Endothelial cell of umbilical vein (primary cell): ENCODE measurements around the gene EXOC5. TPM values are rescaled to one million over a fixed set of nuclear protein-coding genes. Genes with fewer than 3 reads are reported as not detected.

Experiments
- BruUV-seq: library from RNA; stranded (reverse); fragments of 400-500 nt; replicated peaks from 2 replicates; lab custom pipeline; 2021; lab: Mats Ljungman, UMichigan
- CTCF ChIA-PET: fragments of 300-600, 350-600 bp; sonication (Branson Sonifier 250); formaldehyde crosslinking; loops from one replicate; lab custom pipeline; 2021; ENCODE audit warnings: antibody characterized with exemption, inconsistent platforms; lab: Charles Lee
- POLR2A ChIA-PET: fragments of 300-600, 350-600 bp; sonication (Branson Sonifier 250); formaldehyde crosslinking; loops from one replicate; lab custom pipeline; 2021; ENCODE audit warnings: antibody characterized with exemption, inconsistent platforms; lab: Charles Lee
- DNase-seq: peaks from one replicate; pipeline ENCODE4 v3.0.0-alpha.2; 2011; ENCODE audit warnings: low read depth, low spot score
- FAIRE-seq: peaks from 2 replicates; lab custom pipeline; 2011; peaks lifted over from hg19 to GRCh38; lab: Jason Lieb, UNC
- H2AFZ ChIP-seq: 2 replicates; pipeline ENCODE4 v1.6.0; 2012; ENCODE audit warnings: low read depth, low read length, control low read depth, inconsistent platforms
- H3K27ac ChIP-seq: 2 replicates; pipeline ENCODE4 v1.5.1; 2011; ENCODE audit warnings: low read depth, mild to moderate bottlenecking, control low read depth, low read length, moderate library complexity; ENCODE audit not compliant: insufficient read depth
- H3K27me3 ChIP-seq, 2 experiments: 2 replicates each; pipeline versions ENCODE4 v1.6.0 to v1.6.1; 2011; ENCODE audit warnings: low read length in 2 of 2, mixed read lengths in 1 of 2; ENCODE audit not compliant: control insufficient read depth in 2 of 2, insufficient read depth in 2 of 2
- H3K36me3 ChIP-seq, 2 experiments: 2 replicates in 1 of 2; 3 replicates in 1 of 2; pipeline ENCODE4 v1.5.1; 2011; ENCODE audit warnings: low read length in 2 of 2, mild to moderate bottlenecking in 1 of 2, moderate library complexity in 1 of 2; ENCODE audit not compliant: control insufficient read depth in 2 of 2, insufficient read depth in 2 of 2; ENCODE audit errors: extremely low read depth in 1 of 2
- H3K4me1 ChIP-seq: 3 replicates; pipeline ENCODE4 v1.5.1; 2011; ENCODE audit warnings: mild to moderate bottlenecking, low read length; ENCODE audit not compliant: control insufficient read depth, insufficient read depth; ENCODE audit errors: extremely low read depth
- H3K4me2 ChIP-seq: 2 replicates; pipeline ENCODE4 v1.6.1; 2011; ENCODE audit warnings: low read length, control low read depth, mixed read lengths; ENCODE audit not compliant: insufficient read depth
- H3K4me3 ChIP-seq, 3 experiments: fragments of 200-600 bp in 1 of 3; sonication (generic), shearing (Covaris generic) in 1 of 3; replicated peaks in 1 of 3; 2 replicates each; pipeline ENCODE4 v1.5.1; 2011 to 2016; ENCODE audit warnings: control low read depth in 3 of 3, low read length in 3 of 3, mild to moderate bottlenecking in 2 of 3, inconsistent platforms in 1 of 3, low read depth in 1 of 3, moderate library complexity in 1 of 3; ENCODE audit not compliant: insufficient read depth in 1 of 3
- H3K79me2 ChIP-seq: 2 replicates; pipeline ENCODE4 v1.6.0; 2012; ENCODE audit warnings: low read length, inconsistent platforms; ENCODE audit not compliant: control insufficient read depth, insufficient read depth
- H3K9ac ChIP-seq: replicated peaks from 2 replicates; pipeline ENCODE3; 2011; ENCODE audit warnings: low read length, control low read depth; ENCODE audit not compliant: insufficient read depth; ENCODE audit errors: extremely low read depth
- H3K9me1 ChIP-seq: replicated peaks from 3 replicates; pipeline ENCODE4 v1.6.0; 2011; ENCODE audit warnings: mild to moderate bottlenecking, low read length; ENCODE audit not compliant: control insufficient read depth, insufficient read depth; ENCODE audit errors: extremely low read depth
- H3K9me3 ChIP-seq: replicated peaks from 2 replicates; pipeline ENCODE4 v1.5.1; 2012; ENCODE audit warnings: low read length, inconsistent platforms; ENCODE audit not compliant: control insufficient read depth, insufficient read depth
- H4K20me1 ChIP-seq: replicated peaks from 2 replicates; pipeline ENCODE3; 2011; ENCODE audit warnings: mild to moderate bottlenecking, low read length; ENCODE audit not compliant: control insufficient read depth, insufficient read depth; ENCODE audit errors: extremely low read depth
- CTCF ChIP-seq, 2 donors: IDR thresholded peaks; 1 replicate in 1 of 2; 2 replicates in 1 of 2; pipeline ENCODE4 v1.5.1; 2011; ENCODE audit warnings: low read length in 2 of 2, mild to moderate bottlenecking in 2 of 2, moderate library complexity in 2 of 2, control low read depth in 1 of 2, inconsistent platforms in 1 of 2, low read depth in 1 of 2; ENCODE audit not compliant: insufficient read depth in 1 of 2; ENCODE audit errors: extremely low read depth in 1 of 2
- EZH2 ChIP-seq: IDR thresholded peaks from 2 replicates; pipeline ENCODE4 v1.6.1; 2012; ENCODE audit warnings: borderline replicate concordance, low read depth, mild to moderate bottlenecking, moderate library complexity, low read length, inconsistent platforms; ENCODE audit not compliant: severe bottlenecking
- FOS ChIP-seq: IDR thresholded peaks from 2 replicates; pipeline ENCODE4 v1.6.1; 2011; ENCODE audit warnings: mild to moderate bottlenecking, low read length, moderate library complexity, borderline replicate concordance; ENCODE audit not compliant: insufficient read depth
- GATA2 ChIP-seq: IDR thresholded peaks from 2 replicates; pipeline ENCODE4 v1.7.0; 2011; ENCODE audit warnings: low read depth, mild to moderate bottlenecking, moderate library complexity, mixed read lengths, low read length; ENCODE audit not compliant: insufficient read length, insufficient read depth
- JUN ChIP-seq: IDR thresholded peaks from 2 replicates; pipeline ENCODE4 v1.6.1; 2011; ENCODE audit warnings: borderline replicate concordance, low read depth; ENCODE audit not compliant: insufficient read length, insufficient read depth
- MAX ChIP-seq: IDR thresholded peaks from 2 replicates; pipeline ENCODE4 v1.6.1; 2011; ENCODE audit not compliant: insufficient read depth, insufficient read length
- MYC ChIP-seq: IDR thresholded peaks from one replicate; pipeline ENCODE4 v1.6.1; 2011; ENCODE audit warnings: mild to moderate bottlenecking, low read depth, low read length
- POLR2A ChIP-seq: IDR thresholded peaks from 2 replicates; pipeline ENCODE4 v1.6.1; 2012; ENCODE audit warnings: low read depth, mild to moderate bottlenecking, control low read depth, low read length
- POLR2AphosphoS5 ChIP-seq: IDR thresholded peaks from 2 replicates; pipeline ENCODE4 v1.6.1; 2012; ENCODE audit warnings: low read depth, mild to moderate bottlenecking, control low read depth, low read length, moderate library complexity; ENCODE audit not compliant: insufficient read depth
- dilution Hi-C: fragments of 300-500 bp; cut with MboI; formaldehyde crosslinking; loops from one replicate; pipeline ENCODE4 v1.15.0; 2019; ENCODE audit warnings: low sequenced_read_pairs; ENCODE audit not compliant: extremely low pct_ligation_motif_present
- intact Hi-C: fragments of 100-400 bp; cut with micrococcal nuclease; formaldehyde crosslinking; loops from one replicate; pipeline ENCODE4 v1.10.0; 2022
- polyA plus RNA-seq, 4 experiments: library from polyadenylated mRNA; depleted of rRNA in 3 of 4; stranded (reverse) in 3 of 4; unstranded in 1 of 4; fragments of >200 nt; gene quantifications; 2 replicates each; pipeline versions ENCODE4 v1.2.1 to v1.2.3, GENCODE V29; 2011 to 2012; ENCODE audit warnings: missing spikeins in 1 of 4
- total RNA-seq: library from RNA; stranded (reverse); gene quantifications from 2 replicates; pipeline ENCODE4 v1.2.3, GENCODE V29; 2021

EXOC5 gene
- total and polyA plus RNA-seq, 2 donors (not counting 3 experiments of a cell fraction or from before 2014, with no cell fraction given), result 23.9 to 104 TPM

- no peak overlapping the region for H2AFZ ChIP-seq
- dilution Hi-C loops (no loop called here), intact Hi-C loops (no loop called here)
- H3K4me1 ChIP-seq, result no peaks in the 10 kb centered on the region
- CTCF ChIA-PET, result no interaction called here
- no peaks in the 10 kb centered on the region for H4K20me1 ChIP-seq
- peaks cover 0 to 2% of the 10 kb centered on the region in 2 experiments for H3K27me3 ChIP-seq
- no peak for DNase-seq
- TF ChIP-seq GATA2 (no peak), JUN (no peak), POLR2A (no peak), FOS (no peak), EZH2 (no peak), CTCF (IDR thresholded peaks at IDR 0.05; ENCODE audit: extremely low read depth in 1 of 2, insufficient read depth in 1 of 2, low read depth in 1 of 2, low read length in 2 of 2) (no peak), POLR2AphosphoS5 (no peak), MYC (no peak), MAX (no peak)
- H3K4me2 ChIP-seq, result no peak overlapping the region
- H3K9ac ChIP-seq, result no peak overlapping the region
- H3K27ac ChIP-seq, result no peak overlapping the region
- H3K4me3 ChIP-seq, result no peak overlapping the region
- no peaks in the 10 kb centered on the region for H3K36me3 ChIP-seq
- BruUV-seq, result no TSS peak
- FAIRE-seq, result no peak
- no peaks in the 10 kb centered on the region for H3K9me1 ChIP-seq
- no peaks in the 10 kb centered on the region for H3K79me2 ChIP-seq
- no peaks in the 10 kb centered on the region for H3K9me3 ChIP-seq
- POLR2A ChIA-PET, result no interaction called here
These were observed 107.0 kb downstream of the EXOC5 start for GRCh38 chr14:57161583-57162234.
